SK-N-MC (cell line): ENCODE measurements around the gene RFC2.

Experiments
- EZH2 ChIP-seq: fragments of 200-600 bp; sonication (generic); IDR thresholded peaks from one replicate; pipeline ENCODE4 v1.6.1; 2017; ENCODE audit warnings: antibody characterized with exemption
- FOXP2 ChIP-seq: optimal IDR thresholded peaks from 2 replicates; pipeline ENCODE3; 2011; ENCODE audit warnings: mild to moderate bottlenecking, moderate library complexity; ENCODE audit not compliant: insufficient read depth; ENCODE audit errors: extremely low read length, control extremely low read depth
- POLR2AphosphoS5 ChIP-seq: IDR thresholded peaks from 2 replicates; pipeline ENCODE4 v1.6.1; 2012; ENCODE audit warnings: mild to moderate bottlenecking, low read depth, low read length, borderline replicate concordance

GRCh38 chr7:74263399-74264120 lies 9.4 kb upstream of the RFC2 start:
- no peak for TF ChIP-seq POLR2AphosphoS5
- TF ChIP-seq EZH2: no peak
- TF ChIP-seq FOXP2: no peak
